B cell (primary cell): ENCODE results near the gene NBL1. TPM values are rescaled to one million over a fixed set of nuclear protein-coding genes. Genes with fewer than 3 reads are reported as not detected.

Experiments used
- ATAC-seq: fragments of 200-7000 bp; cut with Tn5 transposase; one replicate; pipeline ENCODE4 v1.10.0; 2021; ENCODE audit warnings: low read depth, mild to moderate bottlenecking, moderate number of reproducible peaks, moderate library complexity
- CTCF ChIA-PET: fragments of 350-600 bp; sonication (Branson Sonifier 250); formaldehyde crosslinking; loops from one replicate; lab custom pipeline; 2021; ENCODE audit warnings: antibody characterized with exemption, inconsistent platforms; lab: Charles Lee
- POLR2A ChIA-PET: fragments of 350-600 bp; sonication (Branson Sonifier 250); formaldehyde crosslinking; loops from one replicate; lab custom pipeline; 2021; ENCODE audit warnings: antibody characterized with exemption; lab: Charles Lee
- DNase-seq: peaks from one replicate; pipeline ENCODE4 v3.0.0; 2013
- H2AFZ ChIP-seq: 2 replicates; pipeline ENCODE4 v1.6.1; 2012; ENCODE audit warnings: mild to moderate bottlenecking, low read depth, low read length; ENCODE audit not compliant: insufficient read depth, poor library complexity, severe bottlenecking
- H3K27ac ChIP-seq, 2 donors: 1 replicate in 1 of 2; 2 replicates in 1 of 2; pipeline ENCODE4 v1.5.1; 2012 to 2013; ENCODE audit warnings: low read length in 2 of 2, mild to moderate bottlenecking in 2 of 2, moderate library complexity in 1 of 2
- H3K27me3 ChIP-seq, 4 experiments: fragments of 200-600 bp in 1 of 4; sonication (generic) in 1 of 4; replicated peaks in 1 of 4; 1 replicate in 2 of 4; 2 replicates in 2 of 4; pipeline versions ENCODE4 v1.6.1 to v1.7.0; 2013 to 2016; ENCODE audit warnings: low read length in 3 of 4, mild to moderate bottlenecking in 2 of 4, mixed read lengths in 1 of 4, moderate library complexity in 1 of 4; ENCODE audit not compliant: insufficient read depth in 4 of 4, control insufficient read depth in 3 of 4; ENCODE audit errors: control extremely low read depth in 1 of 4
- H3K36me3 ChIP-seq, 2 experiments: replicated peaks in 1 of 2; 1 replicate in 1 of 2; 2 replicates in 1 of 2; pipeline versions ENCODE4 v1.6.1 to v1.7.1; 2013; ENCODE audit warnings: low read length in 1 of 2; ENCODE audit not compliant: insufficient read depth in 2 of 2, control insufficient read depth in 1 of 2; ENCODE audit errors: control extremely low read depth in 1 of 2, extremely low read depth in 1 of 2
- H3K4me1 ChIP-seq, 2 donors: fragments of 200-600 bp in 1 of 2; sonication (generic) in 1 of 2; 1 replicate in 1 of 2; 2 replicates in 1 of 2; pipeline versions ENCODE4 v1.5.1 to v1.6.1; 2013 to 2017; ENCODE audit warnings: low read length in 2 of 2; ENCODE audit not compliant: control insufficient read depth in 2 of 2, insufficient read depth in 2 of 2
- H3K4me2 ChIP-seq: replicated peaks from 2 replicates; pipeline ENCODE3; 2012; ENCODE audit warnings: mild to moderate bottlenecking, low read depth, low read length; ENCODE audit not compliant: poor library complexity, severe bottlenecking
- H3K4me3 ChIP-seq, 5 experiments: fragments of 200-600 bp in 1 of 5; sonication (generic) in 1 of 5; 1 replicate in 3 of 5; 2 replicates in 2 of 5; pipeline versions ENCODE4 v1.5.1 to v1.7.0; 2011 to 2016; ENCODE audit warnings: low read length in 4 of 5, mild to moderate bottlenecking in 4 of 5, low read depth in 2 of 5, control low read depth in 1 of 5, moderate library complexity in 1 of 5; ENCODE audit not compliant: insufficient read depth in 1 of 5; ENCODE audit errors: control extremely low read depth in 1 of 5, extremely low read depth in 1 of 5
- H3K79me2 ChIP-seq: fragments of 200-600 bp; sonication (generic); one replicate; pipeline ENCODE4 v1.6.0; 2016; ENCODE audit warnings: low read length; ENCODE audit not compliant: control insufficient read depth, insufficient read depth
- H3K9ac ChIP-seq: fragments of 200-600 bp; sonication (generic); 2 replicates; pipeline ENCODE4 v1.6.1; 2017; ENCODE audit warnings: mild to moderate bottlenecking, low read length, moderate library complexity
- H3K9me3 ChIP-seq, 3 donors: one replicate each; pipeline versions ENCODE4 v1.6.1 to v1.7.1; 2013; ENCODE audit warnings: low read length in 2 of 3; ENCODE audit not compliant: control insufficient read depth in 2 of 3, insufficient read depth in 1 of 3; ENCODE audit errors: control extremely low read depth in 1 of 3
- H4K20me1 ChIP-seq: 2 replicates; pipeline ENCODE4 v1.6.0; 2012; ENCODE audit warnings: mild to moderate bottlenecking, low read length; ENCODE audit not compliant: insufficient read depth, control insufficient read depth, poor library complexity, severe bottlenecking
- H3K27ac Mint-ChIP-seq: one replicate; pipeline ENCODE4 v1.8.0; 2021; ENCODE audit warnings: mixed read lengths
- H3K27me3 Mint-ChIP-seq: one replicate; pipeline ENCODE4 v1.8.0; 2021; ENCODE audit warnings: mixed read lengths
- H3K4me1 Mint-ChIP-seq: one replicate; pipeline ENCODE4 v1.8.0; 2021; ENCODE audit warnings: mixed read lengths
- H3K4me3 Mint-ChIP-seq: one replicate; pipeline ENCODE4 v1.8.0; 2021; ENCODE audit warnings: mixed read lengths
- H3K9me3 Mint-ChIP-seq: one replicate; pipeline ENCODE4 v1.8.0; 2022; ENCODE audit warnings: mixed read lengths; ENCODE audit not compliant: insufficient read depth
- CTCF ChIP-seq: fragments of 200-600 bp; IDR thresholded peaks from one replicate; pipeline ENCODE4 v1.8.0; 2022; ENCODE audit warnings: antibody characterized with exemption, mild to moderate bottlenecking
- EZH2 ChIP-seq: IDR thresholded peaks from 2 replicates; pipeline ENCODE4 v1.6.1; 2012; ENCODE audit warnings: borderline replicate concordance, low read depth, mild to moderate bottlenecking, moderate library complexity, low read length; ENCODE audit not compliant: insufficient read depth, poor library complexity, severe bottlenecking
- WGBS: methylation state at CpG from one replicate; pipeline ENCODE4 v1.1.5; 2013; ENCODE audit warnings: missing lambda C conversion rate; ENCODE audit not compliant: insufficient coverage; 5-methylcytosine and 5-hydroxymethylcytosine counted together
- intact Hi-C: fragments of 100-400 bp; cut with micrococcal nuclease; formaldehyde crosslinking; loops from one replicate; pipeline ENCODE4 v1.10.0; 2022
- polyA plus RNA-seq: library from polyadenylated mRNA; depleted of rRNA; stranded (reverse); fragments of >200 nt; gene quantifications from 2 replicates; pipeline ENCODE4 v1.2.3, GENCODE V29; 2012
- total RNA-seq, 2 donors: library from RNA; stranded (reverse); fragments of 120-200 nt in 1 of 2; gene quantifications; 1 replicate in 1 of 2; 2 replicates in 1 of 2; pipeline versions ENCODE4 v1.2.3 to v1.2.4, GENCODE V29; 2013 to 2022

NBL1 gene
- total and polyA plus RNA-seq, 2 donors (not counting 1 experiment from before 2014, with no cell fraction given) = 0.74 to 0.97 TPM

GRCh38 chr1:19675797-19676196 is 31.7 kb downstream of the NBL1 start:
- H3K4me3 Mint-ChIP-seq = no peak overlapping the region
- Histone ChIP-seq H3K79me2 (no peaks in the 10 kb centered on the region), H3K27ac (no peak overlapping the region), H3K36me3 (no peaks in the 10 kb centered on the region), H3K4me3 (no peak overlapping the region), H3K4me1 (no peaks in the 10 kb centered on the region), H3K9ac (no peak overlapping the region), H3K9me3 (no peaks in the 10 kb centered on the region), H4K20me1 (no peaks in the 10 kb centered on the region), H2AFZ (no peak overlapping the region), H3K27me3 (peaks cover 0 to 23% (median 1%) of the 10 kb centered on the region in 4 experiments), H3K4me2 (no peak overlapping the region)
- TF ChIP-seq CTCF (no peak), EZH2 (no peak)
- no peak for DNase-seq
- WGBS = 91% methylated on average over 1 of the region's 5 CpGs
- H3K27me3 Mint-ChIP-seq = peaks cover 30% of the 10 kb centered on the region
- intact Hi-C loops = no loop called here
- no peak for ATAC-seq
- no peaks in the 10 kb centered on the region for H3K9me3 Mint-ChIP-seq
- ChIA-PET POLR2A (no interaction called here), CTCF (interaction anchor here (0.8 kb wide), 1 partner anchor 7 kb away, joined by 3 read pairs; no protein-coding TSS in a partner anchor)
- H3K27ac Mint-ChIP-seq = no peak overlapping the region
- no peaks in the 10 kb centered on the region for H3K4me1 Mint-ChIP-seq

GRCh38 chr1:19676438-19676922 is 32.4 kb downstream of the NBL1 start:
- Mint-ChIP-seq H3K27ac (no peak overlapping the region), H3K4me3 (no peak overlapping the region), H3K9me3 (no peaks in the 10 kb centered on the region), H3K4me1 (no peaks in the 10 kb centered on the region), H3K27me3 (peaks cover 27% of the 10 kb centered on the region)
- no peak for ATAC-seq
- Histone ChIP-seq H3K27me3 (peaks cover 0 to 19% (median 1%) of the 10 kb centered on the region in 4 experiments), H3K27ac (no peak overlapping the region), H3K4me2 (no peak overlapping the region), H4K20me1 (no peaks in the 10 kb centered on the region), H2AFZ (no peak overlapping the region), H3K4me3 (no peak overlapping the region), H3K9me3 (no peaks in the 10 kb centered on the region), H3K79me2 (no peaks in the 10 kb centered on the region), H3K9ac (no peak overlapping the region), H3K36me3 (no peaks in the 10 kb centered on the region), H3K4me1 (no peaks in the 10 kb centered on the region)
- intact Hi-C loops = no loop called here
- CTCF ChIA-PET = interaction anchor here (0.8 to 1.2 kb wide), 2 partner anchors 8 to 38 kb away, joined by 3 read pairs; no protein-coding TSS in a partner anchor
- POLR2A ChIA-PET = no interaction called here
- no peak for DNase-seq
- WGBS = 71% methylated on average over 7 of the region's 13 CpGs
- no peak for TF ChIP-seq EZH2
- TF ChIP-seq CTCF = no peak
